ENCODE results near the gene CYGB. TPM values are rescaled to one million over a fixed set of nuclear protein-coding genes. Genes with fewer than 3 reads are reported as not detected.

The CYGB gene
- total and polyA plus RNA-seq, 2 of the 13 experiments (the other 11 are each of a cell fraction or from before 2014, with no cell fraction given): 18.9 to 27.1 TPM

- peak; percentile 91 for TF ChIP-seq PRDM10 (CRISPR knock-in tag; IDR thresholded peaks at IDR 0.05; ENCODE audit: low read depth)
- peak; percentile 34; the same call in 1 of the 2 replicates for TF ChIP-seq TAF1 (CRISPR knock-in tag; IDR thresholded peaks at IDR 0.05)
- TF ChIP-seq HMGA1 (CRISPR knock-in tag; conservative IDR thresholded peaks at IDR 0.05): no peak
- TF ChIP-seq CBX1 (IDR thresholded peaks at IDR 0.05; ENCODE audit: low read depth): peak; percentile 77
- 0 out of 2 replicates have a peak, but pooled peaks have one; percentile 28 for TF ChIP-seq ZNF329 (CRISPR knock-in tag; IDR thresholded peaks at IDR 0.05; ENCODE audit: low read depth)
- no peak for TF ChIP-seq PRDM15 (CRISPR knock-in tag; IDR thresholded peaks at IDR 0.05)
- TF ChIP-seq THAP11 (CRISPR knock-in tag; IDR thresholded peaks at IDR 0.05): peak; percentile 74
- peak; percentile 84 for TF ChIP-seq KDM2A (CRISPR knock-in tag; IDR thresholded peaks at IDR 0.05; ENCODE audit: borderline replicate concordance, low read depth)
- no peak for TF ChIP-seq ZNF207 (IDR thresholded peaks at IDR 0.05; ENCODE audit: borderline replicate concordance)
- TF ChIP-seq MTF2 (CRISPR knock-in tag; IDR thresholded peaks at IDR 0.05; ENCODE audit: borderline replicate concordance): no peak
- peak in 1 of 2 experiments; percentile 89; a peak in 2 of 4 replicates for TF ChIP-seq KLF16 (CRISPR knock-in tag; IDR thresholded peaks at IDR 0.05)
- TF ChIP-seq ZNF275 (CRISPR knock-in tag; IDR thresholded peaks at IDR 0.05; ENCODE audit: borderline replicate concordance): 0 out of 2 replicates have a peak, but pooled peaks have one; percentile 17
- TF ChIP-seq TP53 (CRISPR knock-in tag; conservative IDR thresholded peaks at IDR 0.05): 0 out of 2 replicates have a peak, but pooled peaks have one; percentile 16
- no peak for TF ChIP-seq ZNF597 (CRISPR knock-in tag; IDR thresholded peaks at IDR 0.05)
- 0 out of 2 replicates have a peak, but pooled peaks have one; percentile 56 for TF ChIP-seq MEIS2 (CRISPR knock-in tag; IDR thresholded peaks at IDR 0.05)
- no peak for TF ChIP-seq BATF2 (CRISPR knock-in tag; IDR thresholded peaks at IDR 0.05)
- TF ChIP-seq ZMYM2 (CRISPR knock-in tag; IDR thresholded peaks at IDR 0.05): no peak
- no peak for TF ChIP-seq HNRNPLL (IDR thresholded peaks at IDR 0.05; ENCODE audit: low read depth, low read length, poor library complexity, severe bottlenecking)
- peak; percentile 45; the same call in 1 of the 2 replicates for TF ChIP-seq ZNF460 (CRISPR knock-in tag; IDR thresholded peaks at IDR 0.05; ENCODE audit: borderline replicate concordance)
- TF ChIP-seq MYNN (CRISPR knock-in tag; IDR thresholded peaks at IDR 0.05; ENCODE audit: low read depth): no peak; the same call in 1 of the 2 replicates
These were observed 38.2 kb downstream of the CYGB start (continued) for GRCh38 chr17:76499267-76499667.
